BJ (cell line): ENCODE measurements around the gene HSD17B14. TPM values are rescaled to one million over a fixed set of nuclear protein-coding genes. Genes with fewer than 3 reads are reported as not detected.
"Not testable (repeated sequence)": the region's sequence is repeated elsewhere in the genome, so short reads cannot be mapped to it uniquely, and the experiment has no call there.

Experiments used
- CTCF ChIA-PET: fragments of 350-600 bp; formaldehyde crosslinking; extraction: SDS; loops from one replicate; lab custom pipeline; 2021; ENCODE audit warnings: antibody characterized with exemption, inconsistent platforms; lab: Yijun Ruan, JAX
- POLR2A ChIA-PET: fragments of 300-600 bp; sonication (Branson Sonifier 250); formaldehyde crosslinking; extraction: SDS; loops from one replicate; lab custom pipeline; 2021; ENCODE audit warnings: antibody characterized with exemption; lab: Charles Lee
- DNase-seq: peaks from one replicate; pipeline ENCODE4 v3.0.0-alpha.2; 2011; ENCODE audit warnings: low read depth
- H3K27me3 ChIP-seq: 2 replicates; pipeline ENCODE4 v1.6.0; 2011; ENCODE audit warnings: low read length; ENCODE audit not compliant: control insufficient read depth, insufficient read depth
- H3K36me3 ChIP-seq: 2 replicates; pipeline ENCODE4 v1.5.1; 2011; ENCODE audit warnings: low read length; ENCODE audit not compliant: control insufficient read depth, insufficient read depth
- H3K4me3 ChIP-seq: 2 replicates; pipeline ENCODE4 v1.5.1; 2011; ENCODE audit warnings: low read depth, mild to moderate bottlenecking, control low read depth, low read length
- polyA plus RNA-seq: library from polyadenylated mRNA; depleted of rRNA; stranded (reverse); fragments of >200 nt; gene quantifications from 2 replicates; pipeline ENCODE4 v1.2.3, GENCODE V29; 2011
- TF ChIP-seq, protein P1 (sequence below): IDR thresholded peaks from 2 replicates; pipeline ENCODE4 v1.5.1; 2011; ENCODE audit warnings: low read depth, mild to moderate bottlenecking, control low read depth, inconsistent platforms, low read length, moderate library complexity; ENCODE audit not compliant: insufficient read depth

HSD17B14 gene
- polyA plus RNA-seq, 1 experiment = 7.6 TPM

DNA sequence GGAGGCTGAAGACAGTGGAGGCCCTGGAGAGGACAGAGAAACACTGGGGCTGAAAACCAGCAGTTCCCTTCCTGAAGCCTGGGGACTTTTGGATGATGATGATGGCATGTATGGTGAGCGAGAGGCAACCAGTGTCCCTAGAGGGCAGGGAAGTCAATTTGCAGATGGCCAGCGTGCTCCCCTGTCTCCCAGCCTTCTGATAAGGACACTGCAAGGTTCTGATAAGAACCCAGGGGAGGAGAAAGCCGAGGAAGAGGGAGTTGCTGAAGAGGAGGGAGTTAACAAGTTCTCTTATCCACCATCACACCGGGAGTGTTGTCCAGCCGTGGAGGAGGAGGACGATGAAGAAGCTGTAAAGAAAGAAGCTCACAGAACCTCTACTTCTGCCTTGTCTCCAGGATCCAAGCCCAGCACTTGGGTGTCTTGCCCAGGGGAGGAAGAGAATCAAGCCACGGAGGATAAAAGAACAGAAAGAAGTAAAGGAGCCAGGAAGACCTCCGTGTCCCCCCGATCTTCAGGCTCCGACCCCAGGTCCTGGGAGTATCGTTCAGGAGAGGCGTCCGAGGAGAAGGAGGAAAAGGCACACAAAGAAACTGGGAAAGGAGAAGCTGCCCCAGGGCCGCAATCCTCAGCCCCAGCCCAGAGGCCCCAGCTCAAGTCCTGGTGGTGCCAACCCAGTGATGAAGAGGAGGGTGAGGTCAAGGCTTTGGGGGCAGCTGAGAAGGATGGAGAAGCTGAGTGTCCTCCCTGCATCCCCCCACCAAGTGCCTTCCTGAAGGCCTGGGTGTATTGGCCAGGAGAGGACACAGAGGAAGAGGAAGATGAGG lies 37.4 kb upstream of the HSD17B14 start:
- TF ChIP-seq, protein P1, sequence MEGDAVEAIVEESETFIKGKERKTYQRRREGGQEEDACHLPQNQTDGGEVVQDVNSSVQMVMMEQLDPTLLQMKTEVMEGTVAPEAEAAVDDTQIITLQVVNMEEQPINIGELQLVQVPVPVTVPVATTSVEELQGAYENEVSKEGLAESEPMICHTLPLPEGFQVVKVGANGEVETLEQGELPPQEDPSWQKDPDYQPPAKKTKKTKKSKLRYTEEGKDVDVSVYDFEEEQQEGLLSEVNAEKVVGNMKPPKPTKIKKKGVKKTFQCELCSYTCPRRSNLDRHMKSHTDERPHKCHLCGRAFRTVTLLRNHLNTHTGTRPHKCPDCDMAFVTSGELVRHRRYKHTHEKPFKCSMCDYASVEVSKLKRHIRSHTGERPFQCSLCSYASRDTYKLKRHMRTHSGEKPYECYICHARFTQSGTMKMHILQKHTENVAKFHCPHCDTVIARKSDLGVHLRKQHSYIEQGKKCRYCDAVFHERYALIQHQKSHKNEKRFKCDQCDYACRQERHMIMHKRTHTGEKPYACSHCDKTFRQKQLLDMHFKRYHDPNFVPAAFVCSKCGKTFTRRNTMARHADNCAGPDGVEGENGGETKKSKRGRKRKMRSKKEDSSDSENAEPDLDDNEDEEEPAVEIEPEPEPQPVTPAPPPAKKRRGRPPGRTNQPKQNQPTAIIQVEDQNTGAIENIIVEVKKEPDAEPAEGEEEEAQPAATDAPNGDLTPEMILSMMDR = no peak
- peak overlapping the region; percentile 88 for H3K4me3 ChIP-seq
- no peaks in the 10 kb centered on the region for H3K27me3 ChIP-seq
- POLR2A ChIA-PET = interaction anchor here (0.6 to 1.0 kb wide), 2 partner anchors 90 to 405 kb away, joined by 4 to 6 read pairs; no protein-coding TSS in a partner anchor
- peaks cover 28% of the 10 kb centered on the region for H3K36me3 ChIP-seq
- CTCF ChIA-PET = interaction anchor here (1.2 to 3.5 kb wide), 3 partner anchors 31 to 97 kb away, joined by 3 to 12 read pairs (median 5); partner anchors contain the start of gene HSD17B14
- no peak for DNase-seq

DNA sequence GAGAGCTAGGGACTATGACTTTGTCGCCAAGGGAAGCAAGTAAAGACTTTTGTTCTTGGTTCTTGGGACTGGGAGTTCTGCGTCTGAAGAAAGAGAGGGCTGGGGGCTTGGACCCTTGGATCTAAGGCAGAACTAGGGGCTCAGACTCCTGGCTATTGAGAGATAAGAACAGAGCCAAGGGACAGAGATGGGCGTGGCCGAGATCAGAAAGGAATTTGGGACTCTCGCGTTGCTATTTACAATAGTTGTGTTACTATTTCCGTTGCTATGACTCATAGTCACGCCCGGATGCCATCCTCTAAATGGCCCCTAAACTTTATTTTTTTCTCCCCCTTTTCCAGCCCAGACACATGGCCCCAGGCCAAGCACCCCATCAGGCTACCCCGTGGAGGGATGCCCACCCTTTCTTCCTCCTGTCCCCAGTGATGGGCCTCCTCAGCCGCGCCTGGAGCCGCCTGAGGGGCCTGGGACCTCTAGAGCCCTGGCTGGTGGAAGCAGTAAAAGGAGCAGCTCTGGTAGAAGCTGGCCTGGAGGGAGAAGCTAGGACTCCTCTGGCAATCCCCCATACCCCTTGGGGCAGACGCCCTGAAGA lies 36.7 kb upstream of the HSD17B14 start:
- ChIA-PET CTCF (interaction anchor here (0.9 to 3.5 kb wide), 3 partner anchors 37 to 125 kb away, joined by 3 to 12 read pairs (median 5); partner anchors contain the start of gene HSD17B14), POLR2A (interaction anchor here (1.0 kb wide), 1 partner anchor 91 kb away, joined by 4 read pairs; no protein-coding TSS in a partner anchor)
- no peaks in the 10 kb centered on the region for H3K27me3 ChIP-seq
- TF ChIP-seq, protein P1 = no peak
- peak overlapping the region; percentile 88 for H3K4me3 ChIP-seq
- DNase-seq = peak; percentile 87
- peaks cover 24% of the 10 kb centered on the region for H3K36me3 ChIP-seq

DNA sequence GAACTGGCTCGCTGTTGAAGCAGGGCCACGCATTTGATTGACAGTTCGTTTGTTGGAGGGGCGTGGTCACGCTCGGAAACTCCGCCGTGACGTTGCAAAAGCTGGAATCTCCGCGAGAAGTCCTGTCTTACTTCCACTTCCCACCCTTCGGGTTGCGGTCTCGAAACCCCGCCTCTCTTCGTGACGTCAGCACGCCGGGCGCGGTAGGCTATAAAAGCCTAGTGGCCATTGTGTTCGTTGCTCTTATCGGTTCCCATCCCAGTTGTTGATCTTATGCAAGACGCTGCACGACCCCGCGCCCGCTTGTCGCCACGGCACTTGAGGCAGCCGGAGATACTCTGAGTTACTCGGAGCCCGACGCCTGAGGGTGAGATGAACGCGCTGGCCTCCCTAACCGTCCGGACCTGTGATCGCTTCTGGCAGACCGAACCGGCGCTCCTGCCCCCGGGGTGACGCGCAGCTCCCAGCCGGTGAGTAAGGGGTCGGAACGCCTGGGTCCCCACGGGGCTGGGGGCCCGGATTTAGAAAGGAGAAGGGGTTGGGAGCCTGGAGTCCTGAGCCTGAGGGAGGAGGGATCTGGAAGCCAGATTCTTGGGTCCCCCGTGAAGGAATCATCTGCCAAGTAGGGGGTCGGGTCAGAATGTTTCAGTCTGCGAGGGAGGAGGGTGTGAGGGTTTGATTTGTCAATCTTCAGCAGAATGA lies 36.0 kb upstream of the HSD17B14 start, which contains the start of gene PPP1R15A:
PPP1R15A (plus strand) TSS at position 240 of the 702 bp plus-strand sequence. CDS start 813 bp downstream, outside the sequence.
- POLR2A ChIA-PET = interaction anchor here (0.6 to 0.7 kb wide), 3 partner anchors 82 to 160 kb away, joined by 3 to 4 read pairs (median 3); no protein-coding TSS in a partner anchor
- peaks cover 24% of the 10 kb centered on the region for H3K36me3 ChIP-seq
- TF ChIP-seq, protein P1 = no peak
- CTCF ChIA-PET = interaction anchor here (0.9 to 3.5 kb wide), 2 partner anchors 98 to 126 kb away, joined by 3 to 12 read pairs; no protein-coding TSS in a partner anchor
- peak; percentile 92 for DNase-seq
- H3K27me3 ChIP-seq = no peaks in the 10 kb centered on the region
- H3K4me3 ChIP-seq = peak within 1 kb of the TSS; percentile 88

DNA sequence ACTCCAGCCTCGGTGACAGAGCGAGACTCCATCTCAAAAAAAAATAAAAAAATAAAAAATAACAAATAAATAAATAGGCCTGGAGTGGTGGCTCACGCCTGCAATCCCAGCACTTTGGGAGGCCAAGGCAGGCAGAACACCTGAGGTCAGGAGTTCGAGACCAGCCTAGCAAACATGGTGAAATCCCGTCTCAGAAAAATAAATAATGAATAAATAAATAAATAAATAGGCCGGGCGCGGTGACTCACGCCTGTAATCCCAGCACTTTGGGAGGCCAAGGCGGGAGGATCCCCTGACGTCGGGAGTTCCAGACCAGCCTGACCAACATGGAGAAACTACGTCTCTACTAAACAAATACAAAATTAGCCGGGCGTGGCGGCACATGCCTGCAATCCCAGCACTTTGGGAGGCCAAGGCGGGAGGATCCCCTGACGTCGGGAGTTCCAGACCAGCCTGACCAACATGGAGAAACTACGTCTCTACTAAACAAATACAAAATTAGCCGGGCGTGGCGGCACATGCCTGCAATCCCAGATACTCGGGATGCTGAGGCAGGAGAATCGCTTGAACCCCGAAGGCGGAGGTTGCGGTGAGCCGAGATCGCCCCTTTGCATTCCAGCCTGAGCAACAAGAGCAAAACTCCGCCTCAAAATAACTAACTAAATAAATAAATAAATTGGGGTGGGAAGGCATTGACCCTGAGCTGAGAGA lies 35.3 kb upstream of the HSD17B14 start:
- H3K27me3 ChIP-seq, DNase-seq, H3K4me3 ChIP-seq: not testable (repeated sequence)
- ChIA-PET CTCF (interaction anchor here (1.3 to 3.5 kb wide), 3 partner anchors 29 to 128 kb away, joined by 4 to 12 read pairs (median 6); no protein-coding TSS in a partner anchor), POLR2A (interaction anchor here (0.6 to 0.7 kb wide), 3 partner anchors 82 to 160 kb away, joined by 3 to 4 read pairs (median 3); no protein-coding TSS in a partner anchor)
- peaks cover 23% of the 10 kb centered on the region for H3K36me3 ChIP-seq

- TF ChIP-seq, protein P1 = no peak
- no peaks in the 10 kb centered on the region for H3K27me3 ChIP-seq
- POLR2A ChIA-PET = no interaction called here
- peaks cover 17% of the 10 kb centered on the region for H3K36me3 ChIP-seq
- DNase-seq = no peak
- CTCF ChIA-PET = interaction anchor here (0.7 to 1.3 kb wide), 2 partner anchors 82 to 130 kb away, joined by 3 to 4 read pairs; no protein-coding TSS in a partner anchor
- no peak overlapping the region for H3K4me3 ChIP-seq
Measured at GRCh38 chr19:48870048-48870447, 33.8 kb upstream of the HSD17B14 start.
